HG03139 (cell line): ENCODE measurements around the gene SIM1.
"Not testable (repeated sequence)": the region's sequence is repeated elsewhere in the genome, so short reads cannot be mapped to it uniquely, and the experiment has no call there.

Source experiments
- ATAC-seq: cut with Tn5 transposase; IDR thresholded peaks from one replicate; pipeline ENCODE4 v1.9.1; 2021; ENCODE audit not compliant: unreplicated experiment

Gene SIM1

DNA sequence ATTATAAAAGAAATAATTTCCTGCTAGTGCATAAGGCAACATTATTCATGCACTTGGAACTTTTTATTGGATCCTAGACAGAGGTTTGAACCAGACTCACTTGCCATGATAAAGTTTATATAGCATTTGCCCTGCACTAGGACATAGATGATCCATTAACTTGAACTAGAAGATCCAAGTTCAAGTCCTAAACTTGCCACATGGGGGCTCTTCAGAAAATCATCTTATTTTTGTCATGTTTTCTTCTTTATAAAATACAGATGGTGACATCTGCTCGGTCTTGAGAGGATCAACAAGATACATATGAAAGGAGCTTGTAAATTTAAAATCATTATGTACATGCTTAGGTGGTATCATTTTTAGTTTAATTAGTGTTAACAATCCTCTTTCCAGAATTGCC lies 94.5 kb downstream of the SIM1 start:
- ATAC-seq = no peak

DNA sequence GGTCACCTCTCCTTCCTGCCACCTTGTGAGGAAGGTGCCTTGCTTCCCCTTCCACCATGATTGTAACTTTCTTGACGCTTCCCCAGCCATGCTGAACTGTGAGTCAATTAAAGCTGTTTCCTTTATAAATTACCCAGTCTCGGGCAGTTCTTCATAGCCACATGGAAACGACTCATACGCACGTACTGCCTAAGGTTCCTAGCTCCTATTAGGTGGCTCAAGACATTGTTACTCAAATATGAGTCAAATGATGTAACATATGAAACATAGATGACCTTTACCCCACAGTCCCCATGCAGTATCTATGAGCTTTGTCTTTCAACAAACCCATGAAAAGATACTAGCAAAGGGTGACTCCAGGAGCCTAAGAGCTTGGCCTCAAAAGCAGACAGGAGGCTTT lies 98.3 kb downstream of the SIM1 start:
- ATAC-seq = no peak

DNA sequence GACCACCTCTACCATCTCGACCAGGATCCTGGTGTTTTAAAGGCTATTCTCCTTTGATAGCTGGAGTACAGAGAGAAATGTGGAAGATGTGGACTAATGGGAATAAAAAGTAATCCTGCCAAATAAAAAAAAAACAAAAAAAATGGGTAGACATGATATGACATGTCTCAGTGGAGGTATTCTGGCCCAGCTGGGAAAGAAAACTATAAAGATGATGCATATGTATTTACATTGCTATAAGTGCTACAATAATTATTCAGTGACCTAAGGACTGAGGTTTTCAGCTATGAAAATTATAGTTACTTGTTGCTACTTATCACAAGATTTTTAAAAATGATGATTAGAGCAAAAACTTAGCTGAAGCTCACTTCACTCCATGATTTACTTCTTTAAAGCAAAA lies 101.1 kb downstream of the SIM1 start:
- ATAC-seq = no peak

DNA sequence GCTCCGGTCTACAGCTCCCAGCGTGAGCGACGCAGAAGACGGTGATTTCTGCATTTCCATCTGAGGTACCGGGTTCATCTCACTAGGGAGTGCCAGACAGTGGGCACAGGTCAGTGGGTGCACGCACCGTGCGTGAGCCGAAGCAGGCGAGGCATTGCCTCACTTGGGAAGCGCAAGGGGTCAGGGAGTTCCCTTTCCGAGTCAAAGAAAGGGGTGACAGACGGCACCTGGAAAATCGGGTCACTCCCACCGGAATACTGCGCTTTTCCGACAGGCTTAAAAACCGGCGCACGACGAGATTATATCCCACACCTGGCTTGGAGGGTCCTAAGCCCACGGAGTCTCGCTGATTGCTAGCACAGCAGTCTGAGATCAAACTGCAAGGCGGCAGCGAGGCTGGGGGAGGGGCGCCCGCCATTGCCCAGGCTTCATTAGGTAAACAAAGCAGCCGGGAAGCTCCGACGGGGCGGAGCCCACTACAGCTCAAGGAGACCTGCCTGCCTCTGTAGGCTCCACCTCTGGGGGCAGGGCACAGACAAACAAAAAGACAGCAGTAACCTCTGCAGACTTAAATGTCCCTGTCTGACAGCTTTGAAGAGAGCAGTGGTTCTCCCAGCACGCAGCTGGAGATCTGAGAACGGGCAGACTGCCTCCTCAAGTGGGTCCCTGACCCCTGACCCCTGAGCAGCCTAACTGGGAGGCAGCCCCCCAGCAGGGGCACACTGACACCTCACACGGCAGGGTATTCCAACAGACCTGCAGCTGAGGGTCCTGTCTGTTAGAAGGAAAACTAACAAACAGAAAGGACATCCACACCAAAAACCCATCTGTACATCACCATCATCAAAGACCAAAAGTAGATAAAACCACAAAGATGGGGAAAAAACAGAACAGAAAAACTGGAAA lies 109.7 kb downstream of the SIM1 start:
- ATAC-seq = not testable (repeated sequence)

DNA sequence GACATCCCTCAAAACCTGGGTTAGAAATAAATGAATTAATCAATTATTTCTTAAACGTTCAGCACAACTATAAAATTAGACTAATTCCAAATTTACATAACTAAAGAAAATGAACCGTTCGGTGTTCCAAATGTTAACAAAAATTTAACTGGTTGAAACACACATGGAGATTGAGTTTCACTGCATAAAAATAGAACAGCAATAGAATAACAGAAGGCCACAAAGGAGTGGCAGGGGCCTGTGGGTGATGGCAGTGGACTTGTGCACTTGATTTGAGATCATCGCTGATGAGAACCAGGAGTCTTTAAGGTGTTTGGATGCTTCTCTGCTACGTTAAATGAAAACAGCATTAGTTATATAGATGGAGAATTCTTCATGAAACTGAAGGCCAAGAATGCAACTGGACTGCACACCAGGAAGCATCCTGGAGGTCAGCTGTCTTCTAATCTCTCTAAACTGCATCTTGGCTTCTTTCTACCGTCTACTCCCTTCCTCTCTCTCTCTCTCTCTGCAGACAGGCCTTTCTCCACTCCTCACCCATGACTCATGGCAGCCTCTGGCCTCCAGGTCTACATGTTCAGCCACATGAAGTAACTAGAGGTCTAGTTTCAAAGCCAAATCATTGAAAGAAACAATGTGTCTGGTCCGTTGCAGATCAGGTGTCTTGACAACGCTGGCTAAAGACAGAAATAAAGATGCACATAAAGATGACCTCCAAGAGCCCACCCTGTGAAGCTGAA lies 111.3 kb downstream of the SIM1 start:
- ATAC-seq = no peak

DNA sequence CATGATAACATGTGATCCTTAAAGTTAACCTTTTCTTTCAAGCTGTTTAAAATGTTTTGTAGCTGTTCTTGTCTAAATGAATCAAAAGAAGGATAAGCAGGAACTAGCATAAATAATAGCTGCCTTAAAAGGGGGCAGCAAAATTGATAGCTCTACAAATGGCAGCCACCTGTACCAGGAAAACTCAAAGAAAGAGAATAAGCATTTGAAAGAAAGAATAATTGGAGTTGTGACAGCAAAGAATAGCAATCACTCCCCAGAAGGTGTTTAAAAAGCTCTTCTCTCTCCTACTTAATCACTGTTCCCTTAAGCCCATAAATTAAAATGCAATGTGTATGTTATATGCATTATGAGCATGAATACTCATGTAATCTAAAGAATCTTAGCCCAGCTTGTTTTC lies 114.6 kb downstream of the SIM1 start:
- ATAC-seq = no peak

DNA sequence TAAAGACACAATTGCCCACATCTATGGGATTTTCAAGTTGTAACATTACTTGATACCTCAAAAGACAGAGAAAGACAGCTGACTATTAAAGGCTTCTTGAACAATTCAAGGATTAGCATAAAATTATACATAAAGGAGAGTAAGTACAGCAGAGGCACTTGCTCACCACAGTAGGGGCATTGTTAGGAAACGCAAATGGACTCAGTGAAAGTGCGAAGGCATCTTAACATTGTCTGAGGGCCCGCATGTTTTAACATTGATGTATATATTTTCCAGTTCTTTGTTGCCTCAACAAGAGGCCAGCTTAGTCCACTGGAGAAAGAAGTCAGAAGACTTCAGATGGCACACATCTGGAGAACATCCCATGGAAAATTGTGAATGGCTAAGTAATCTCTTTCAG lies 115.4 kb downstream of the SIM1 start:
- ATAC-seq = no peak

DNA sequence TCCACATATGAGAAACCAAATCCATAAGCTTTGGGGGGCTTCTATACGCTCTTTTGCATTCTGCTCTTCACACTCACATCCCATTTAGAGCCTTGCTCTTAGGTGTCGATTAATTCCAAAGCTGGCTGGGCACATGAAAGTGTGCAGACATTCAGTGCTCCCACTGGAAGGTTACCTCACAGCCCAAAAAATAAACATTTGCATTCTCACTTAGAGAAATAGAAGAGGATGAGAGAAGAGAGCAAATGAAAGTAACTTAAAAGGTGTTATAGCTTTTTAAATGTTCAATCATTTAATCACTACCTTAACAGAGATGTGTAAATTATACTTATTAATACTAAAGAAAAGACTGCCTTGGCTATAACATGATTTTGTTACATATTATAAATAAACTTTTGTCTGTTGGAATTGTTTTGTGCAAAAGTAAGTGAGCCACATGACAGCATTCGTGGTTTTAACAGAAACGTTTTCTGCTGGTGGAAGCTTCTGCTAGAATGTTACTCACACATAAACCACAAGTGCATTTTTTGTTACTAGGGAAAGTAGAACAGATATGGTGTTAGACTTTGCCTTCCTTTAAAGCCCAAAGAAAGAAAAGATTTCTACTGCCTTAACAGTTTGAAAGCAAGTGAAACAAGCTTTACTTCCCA lies 116.7 kb downstream of the SIM1 start:
- ATAC-seq = no peak

DNA sequence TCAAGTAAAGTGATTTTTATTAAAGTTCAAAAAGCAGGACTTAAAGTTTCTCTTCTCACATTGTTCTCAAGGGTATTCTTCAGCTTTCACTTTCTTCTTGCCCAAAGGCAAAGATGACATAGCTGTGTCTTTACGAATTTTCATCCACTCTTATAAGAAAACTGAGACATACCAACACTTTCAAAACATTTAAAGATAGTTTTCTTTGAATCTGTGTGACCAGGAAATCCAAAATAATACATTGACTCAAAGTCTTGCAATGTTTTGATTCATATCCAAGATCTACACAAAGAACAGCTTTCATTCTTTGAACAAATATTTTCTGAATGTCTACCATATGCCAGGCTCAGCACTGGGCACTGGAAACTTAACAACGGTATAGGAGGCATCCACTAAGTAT lies 117.9 kb downstream of the SIM1 start:
- ATAC-seq = no peak

DNA sequence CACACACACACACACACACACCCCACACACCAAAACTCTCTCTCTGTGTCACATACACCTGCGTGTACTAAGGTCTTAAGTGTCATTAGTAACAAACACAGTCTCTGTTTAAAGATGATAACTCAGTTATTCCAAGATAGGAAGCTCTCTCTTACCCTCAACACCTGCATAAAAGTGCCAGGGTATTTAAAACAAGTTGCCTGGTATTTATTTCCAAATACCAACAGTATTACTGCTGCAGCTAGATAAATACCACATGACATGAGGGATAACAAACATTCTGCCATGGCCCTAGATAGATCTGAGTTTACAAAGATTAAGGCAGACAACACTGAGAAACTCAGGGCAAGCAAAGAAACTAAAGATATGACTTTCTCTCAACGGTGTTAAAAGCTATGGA lies 118.5 kb downstream of the SIM1 start:
- no peak for ATAC-seq

DNA sequence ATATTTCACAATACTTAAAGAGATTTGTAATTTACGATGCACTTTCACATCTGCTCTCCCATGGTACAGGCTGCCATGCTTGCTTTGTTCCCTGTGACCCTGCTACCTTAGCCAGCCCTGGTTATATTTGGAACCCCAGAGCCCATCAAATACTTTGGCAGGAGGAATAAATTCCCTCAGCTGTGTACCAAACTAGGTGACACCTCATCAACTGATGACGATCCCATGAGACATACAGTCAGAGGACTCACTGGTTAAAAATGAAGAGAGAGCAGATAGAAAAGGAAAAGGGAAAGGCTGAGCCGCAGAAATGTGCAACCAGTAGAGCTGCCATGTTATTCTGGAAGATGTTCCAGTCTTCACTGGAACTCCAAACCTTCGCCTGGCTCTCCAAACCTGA lies 120.0 kb downstream of the SIM1 start:
- ATAC-seq = no peak

DNA sequence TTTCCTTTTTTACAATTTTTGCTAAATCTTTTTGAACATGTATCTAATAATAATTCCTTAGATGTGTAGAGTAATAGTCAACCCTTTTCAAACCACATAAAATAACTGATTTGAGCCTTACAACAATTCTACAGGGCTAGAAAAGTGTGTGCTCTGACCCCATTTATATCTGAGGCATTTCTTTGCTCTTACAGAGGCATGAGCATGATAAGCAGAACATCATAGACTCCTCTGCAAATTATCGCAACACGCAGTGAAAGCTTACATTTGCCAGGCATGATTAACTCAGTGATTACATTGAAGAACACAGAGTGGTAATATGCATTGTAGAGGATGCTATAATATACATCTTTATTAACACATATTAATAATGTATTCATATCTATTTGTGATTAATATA lies 120.4 kb downstream of the SIM1 start:
- ATAC-seq = no peak

DNA sequence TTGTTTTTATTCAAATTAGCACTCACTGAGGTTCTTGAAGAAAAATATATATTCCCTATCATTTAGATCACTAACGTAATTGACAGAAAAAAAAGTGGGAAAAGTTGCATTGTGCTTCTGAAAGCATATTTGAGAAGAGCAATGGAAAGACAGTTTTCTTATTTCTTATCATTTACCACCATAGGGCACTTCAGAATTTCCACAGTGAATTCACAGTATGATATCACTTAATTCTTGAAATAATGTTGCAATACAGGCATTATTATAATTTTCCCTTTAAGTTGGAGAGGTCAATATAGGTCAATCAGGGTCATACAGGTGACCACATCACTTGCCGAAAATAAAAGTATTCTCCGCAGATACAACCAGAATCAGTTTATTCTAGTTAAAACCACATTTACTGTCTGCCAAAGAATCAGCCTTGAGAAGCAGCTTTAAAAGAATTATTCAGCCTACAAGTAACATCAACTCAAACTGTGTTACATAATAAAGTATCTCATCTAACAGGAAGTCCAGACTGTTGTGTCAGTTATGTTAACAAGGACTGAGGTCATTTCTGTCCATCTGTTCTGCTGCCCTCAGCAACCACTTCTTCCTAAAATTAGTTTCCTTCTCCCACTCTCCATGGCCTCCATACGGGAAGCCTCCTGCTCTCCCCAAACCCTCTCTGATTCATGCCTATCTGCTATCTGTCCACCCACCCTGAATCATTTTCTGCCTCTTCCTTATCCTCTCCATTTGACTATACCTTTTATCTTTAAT lies 121.2 kb downstream of the SIM1 start:
- ATAC-seq = no peak

DNA sequence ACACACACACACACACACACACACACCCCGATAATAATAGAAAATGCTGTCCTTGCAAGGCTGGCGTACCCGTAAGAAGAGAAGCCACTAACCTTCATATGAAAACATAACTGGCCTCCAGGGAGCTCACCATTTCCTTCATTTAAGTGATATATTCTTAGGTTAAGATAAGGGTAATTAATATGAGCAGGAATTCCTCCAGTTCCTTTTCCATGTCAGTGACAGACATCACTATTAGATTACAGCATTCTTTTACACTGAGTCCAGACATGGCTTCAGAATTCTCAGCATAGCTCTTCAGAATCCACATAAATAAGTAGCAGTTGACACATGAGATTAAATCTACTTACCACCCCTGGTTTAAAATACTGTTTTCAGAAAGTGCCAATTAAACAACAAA lies 121.9 kb downstream of the SIM1 start:
- no peak for ATAC-seq

DNA sequence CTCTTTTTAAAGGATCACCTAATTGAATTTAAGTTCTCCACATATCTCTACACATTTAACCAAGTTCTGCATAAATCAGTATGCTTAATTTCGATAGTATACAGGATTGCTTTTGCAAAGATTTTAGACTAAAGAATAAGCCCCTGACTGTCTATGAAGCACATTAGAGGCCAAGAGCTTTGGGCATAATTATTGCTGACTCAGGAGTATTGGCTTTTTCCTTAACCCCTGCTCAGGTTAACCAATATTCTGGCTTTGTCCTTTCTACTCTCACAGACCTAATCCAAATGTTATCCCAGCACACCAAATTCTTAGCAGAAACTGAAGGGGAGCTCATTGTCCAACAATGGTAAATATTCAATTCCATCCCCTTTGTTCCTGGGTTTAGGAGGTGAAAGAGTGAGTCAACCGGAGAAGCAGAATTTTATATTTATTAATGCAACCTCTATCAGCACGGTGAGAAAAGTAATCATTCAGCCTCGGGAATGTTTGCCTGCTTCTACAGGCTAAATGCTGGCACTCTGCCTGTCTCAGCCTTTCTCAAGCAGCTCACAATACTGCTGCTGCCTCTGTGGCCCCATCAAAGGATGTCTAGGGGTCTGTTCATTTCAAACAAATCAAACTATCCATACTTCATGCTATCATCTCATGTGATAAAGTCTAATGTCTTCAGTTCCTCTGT lies 125.0 kb downstream of the SIM1 start:
- no peak for ATAC-seq

DNA sequence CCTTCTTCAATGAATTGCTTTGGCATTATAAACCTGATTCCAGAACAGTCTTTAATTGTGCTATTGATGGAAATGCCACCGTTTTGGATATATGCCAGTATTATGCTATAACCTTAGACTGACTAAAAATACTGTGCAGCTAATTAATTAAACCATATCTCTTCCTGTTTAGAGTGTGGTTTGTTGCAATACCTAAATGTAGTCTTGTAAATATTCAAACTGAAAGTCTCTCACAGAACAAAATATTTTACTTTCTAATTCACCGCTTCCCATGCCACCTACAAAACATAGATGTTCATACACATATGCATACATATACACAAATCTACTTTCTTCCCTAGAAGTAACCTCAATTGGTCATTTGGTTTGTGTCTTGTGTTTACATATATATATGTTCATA lies 126.6 kb downstream of the SIM1 start:
- no peak for ATAC-seq

DNA sequence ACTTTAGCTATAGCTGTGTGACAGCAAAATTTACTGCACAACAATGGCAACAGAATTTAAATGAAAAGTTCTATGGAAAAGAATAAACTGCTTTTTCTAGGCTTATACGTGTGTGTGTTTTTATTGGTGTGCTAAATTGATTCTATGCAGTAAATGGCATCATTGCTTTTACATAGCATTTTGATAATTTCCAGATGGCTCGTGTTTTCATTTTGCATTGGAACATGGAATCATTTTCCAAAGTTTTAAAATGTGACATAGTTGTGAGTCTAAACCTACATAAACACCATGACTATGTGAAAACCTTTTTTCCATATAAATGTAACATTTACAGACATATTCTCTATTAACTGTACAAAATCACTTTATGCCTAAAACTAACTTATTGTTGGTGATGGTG lies 127.8 kb downstream of the SIM1 start:
- ATAC-seq = no peak

DNA sequence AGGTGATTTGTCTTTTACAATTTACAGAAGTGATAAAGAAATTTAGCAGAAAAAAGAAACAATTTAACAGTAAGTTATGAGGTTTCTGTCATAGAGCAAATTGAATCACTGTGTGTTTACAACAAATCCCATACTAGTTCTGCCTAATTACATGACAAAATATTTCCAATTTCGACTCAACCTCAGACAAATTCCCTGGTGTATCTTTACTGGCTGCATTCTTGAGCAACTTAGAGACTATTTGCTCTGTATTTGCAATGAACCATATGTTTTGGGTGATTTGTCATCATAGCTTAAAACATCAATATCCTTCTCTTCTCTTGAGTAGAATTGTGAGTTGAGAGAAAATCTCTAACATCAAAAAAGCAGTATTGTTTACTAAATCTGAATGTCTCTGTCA lies 128.7 kb downstream of the SIM1 start:
- ATAC-seq = no peak
